NCI-H2029 (cell line): ENCODE measurements around the gene SFSWAP.
"Not testable (repeated sequence)": the region's sequence is repeated elsewhere in the genome, so short reads cannot be mapped to it uniquely, and the experiment has no call there.

Source experiments
- DNase-seq: peaks from one replicate; lab custom pipeline; 2025; lab: John Stamatoyannopoulos, UW

Gene SFSWAP

DNA sequence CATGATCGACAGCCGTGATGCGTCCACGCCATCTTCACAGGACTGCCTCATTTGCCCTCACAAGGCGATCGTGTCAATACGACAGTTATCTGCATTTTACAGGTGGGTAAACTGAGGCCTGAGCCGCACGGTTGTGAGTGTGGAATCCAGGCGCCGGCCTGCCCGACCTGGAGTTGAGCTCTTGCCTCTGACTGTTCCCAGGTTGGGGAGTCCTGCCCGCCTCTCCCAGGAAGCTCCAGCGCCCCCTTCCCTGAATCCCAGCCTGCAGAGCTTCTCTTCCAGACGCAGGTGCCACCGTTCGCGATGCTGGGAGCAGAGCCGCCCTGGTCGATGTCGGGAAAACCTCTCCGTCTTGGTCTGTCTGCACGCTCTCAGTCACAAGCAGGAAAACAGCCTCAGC is 31.1 kb upstream of the SFSWAP start:
- DNase-seq = not testable (repeated sequence)

DNA sequence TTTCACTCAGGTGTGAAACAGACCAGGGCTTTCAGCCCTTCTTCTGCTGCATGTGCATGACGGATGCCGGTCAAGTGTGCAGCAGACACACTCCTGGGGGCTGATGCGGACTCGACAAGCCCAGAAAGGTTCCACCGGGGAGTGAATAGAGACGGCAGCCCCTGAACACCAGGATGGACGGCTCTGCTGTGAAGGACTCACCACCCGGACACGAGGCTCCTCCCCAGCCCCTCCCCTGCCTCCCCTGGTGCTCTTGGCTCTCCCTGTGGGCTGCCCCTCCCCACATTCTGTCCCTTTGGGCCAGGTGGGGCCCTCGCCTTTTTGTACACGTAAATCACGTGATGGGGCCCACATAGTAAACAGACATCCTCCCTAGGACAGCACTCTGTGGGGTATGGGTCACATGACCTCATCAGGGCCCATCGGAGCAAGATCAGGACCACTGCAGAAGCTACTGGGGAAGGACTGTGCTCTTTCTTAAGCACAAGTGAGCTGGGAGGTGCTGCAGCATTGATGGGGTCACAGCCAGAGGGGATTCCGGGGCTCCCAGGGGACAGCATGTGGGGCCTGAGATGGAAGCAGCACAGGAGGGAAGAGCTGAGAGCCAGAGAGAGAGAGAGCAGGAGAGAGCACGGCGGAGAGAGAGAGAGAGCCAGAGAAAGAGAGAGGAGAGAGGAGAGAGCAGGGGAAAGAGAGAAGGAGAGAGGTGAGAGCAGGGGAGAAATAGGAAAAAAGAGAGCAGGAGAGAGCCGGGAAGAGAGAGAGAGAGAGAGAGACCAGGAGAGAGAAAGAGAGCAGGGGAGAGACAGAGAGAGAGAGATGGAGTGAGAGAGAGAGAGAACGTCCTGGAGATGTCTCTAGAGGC is 30.3 kb upstream of the SFSWAP start:
- DNase-seq = not testable (repeated sequence)

DNA sequence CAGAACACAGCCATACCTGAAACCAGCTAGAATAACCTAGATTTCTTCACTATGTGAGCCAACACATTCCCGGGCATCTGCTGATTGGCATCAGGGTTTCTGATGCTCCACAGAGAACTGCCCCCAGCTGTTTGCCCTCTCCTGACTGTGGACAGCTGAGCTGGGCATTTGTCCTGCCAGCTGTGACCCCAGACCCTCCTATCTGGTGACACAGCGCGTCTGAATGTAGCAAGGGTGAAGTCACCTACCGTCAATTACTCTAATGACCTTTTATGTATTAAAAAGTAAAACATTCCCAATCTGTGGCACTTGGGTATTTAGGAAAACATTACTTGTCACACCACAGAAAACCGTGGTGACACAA is 29.7 kb upstream of the SFSWAP start:
- no peak for DNase-seq

DNA sequence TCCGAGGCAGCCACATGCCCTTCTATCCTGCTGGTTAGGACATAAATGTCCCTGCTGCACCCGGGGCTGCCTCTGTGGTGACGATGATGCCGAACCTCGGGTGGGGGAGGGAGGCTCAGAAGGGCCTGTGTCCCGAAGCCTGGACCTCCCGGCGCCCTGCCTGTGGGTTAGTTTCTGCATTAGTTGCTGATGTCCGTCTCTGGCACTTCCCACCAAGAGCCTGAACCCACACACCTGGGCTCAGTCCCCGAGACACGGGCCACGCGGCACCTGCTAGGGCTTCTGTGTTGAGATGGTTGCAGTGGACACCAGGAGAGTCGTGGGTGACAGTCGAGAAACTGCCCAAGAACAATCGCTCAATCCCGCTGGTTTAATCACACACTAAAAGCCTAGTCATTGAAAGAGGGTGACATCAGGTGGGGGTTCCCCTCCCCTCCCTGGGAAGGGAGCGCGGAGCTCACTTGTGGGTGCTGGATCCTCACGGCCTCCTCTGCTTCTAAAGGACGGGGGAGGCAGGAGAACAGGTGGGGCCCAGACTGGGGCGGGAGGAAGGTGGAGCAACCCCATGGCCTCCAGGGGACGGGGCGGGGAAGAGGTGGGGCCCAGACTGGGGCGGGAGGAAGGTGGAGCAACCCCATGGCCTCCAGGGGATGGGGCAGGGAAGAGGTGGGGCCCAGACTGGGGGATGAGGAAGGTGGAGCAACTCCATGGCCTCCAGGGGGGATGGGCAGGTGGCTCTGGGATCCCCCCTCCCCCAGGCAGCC is 29.0 kb upstream of the SFSWAP start:
- DNase-seq = not testable (repeated sequence)

DNA sequence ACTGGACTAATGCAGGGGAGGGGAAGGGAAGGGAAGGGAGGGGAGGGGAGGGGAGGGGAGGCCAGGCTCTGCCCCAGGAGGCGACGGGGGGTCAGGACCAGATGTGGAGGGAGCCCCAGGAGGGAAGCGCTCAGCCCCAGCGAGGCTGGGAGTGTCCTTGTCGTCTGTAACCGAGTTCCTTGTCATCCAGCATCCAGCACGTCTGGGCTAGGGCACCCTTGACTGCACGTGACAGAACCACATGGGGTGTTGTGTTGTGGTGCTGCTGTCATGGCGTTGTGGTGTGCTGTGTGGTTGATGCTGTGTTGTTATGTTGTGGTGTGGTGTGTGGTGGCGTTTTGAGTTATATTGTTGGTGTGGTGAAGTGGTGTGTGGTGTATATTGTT is 28.4 kb upstream of the SFSWAP start:
- DNase-seq = no peak

DNA sequence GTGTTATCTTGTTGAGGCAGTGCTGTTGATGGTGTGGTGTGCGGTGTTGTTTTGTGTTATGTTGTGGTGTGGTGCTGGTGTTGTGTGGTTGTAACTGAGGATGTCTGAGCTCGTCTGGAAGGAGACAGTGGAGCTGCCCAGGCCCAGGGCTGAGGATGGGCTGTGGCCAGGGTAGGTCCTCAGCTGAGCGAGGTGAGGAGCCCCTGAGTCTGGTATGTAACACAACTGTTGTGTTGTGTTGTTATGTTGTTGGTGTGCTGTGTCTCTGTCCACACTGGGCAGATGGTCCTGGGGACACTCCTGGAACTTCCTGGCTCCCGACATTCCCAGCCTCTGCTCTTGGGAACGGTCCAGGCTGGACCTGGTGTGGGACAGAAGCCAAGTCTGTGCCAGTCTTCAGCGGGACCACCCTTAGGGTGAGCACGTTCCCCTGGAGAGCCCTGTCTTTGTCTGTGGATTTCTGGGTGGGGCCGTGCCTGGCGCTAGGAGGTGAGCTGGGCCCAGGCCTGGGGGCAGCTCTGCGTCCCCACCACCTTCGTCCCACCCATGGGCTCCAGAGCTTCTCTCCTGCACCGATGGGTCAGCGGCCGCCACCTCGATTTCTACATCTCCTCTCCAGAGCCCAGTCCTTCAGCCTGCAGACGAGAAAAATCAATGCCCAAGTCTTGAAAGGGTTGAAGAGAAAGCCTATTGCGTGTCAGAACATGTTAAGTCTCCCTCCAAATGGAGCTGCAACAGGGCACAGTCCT is 27.4 kb upstream of the SFSWAP start:
- DNase-seq = no peak

DNA sequence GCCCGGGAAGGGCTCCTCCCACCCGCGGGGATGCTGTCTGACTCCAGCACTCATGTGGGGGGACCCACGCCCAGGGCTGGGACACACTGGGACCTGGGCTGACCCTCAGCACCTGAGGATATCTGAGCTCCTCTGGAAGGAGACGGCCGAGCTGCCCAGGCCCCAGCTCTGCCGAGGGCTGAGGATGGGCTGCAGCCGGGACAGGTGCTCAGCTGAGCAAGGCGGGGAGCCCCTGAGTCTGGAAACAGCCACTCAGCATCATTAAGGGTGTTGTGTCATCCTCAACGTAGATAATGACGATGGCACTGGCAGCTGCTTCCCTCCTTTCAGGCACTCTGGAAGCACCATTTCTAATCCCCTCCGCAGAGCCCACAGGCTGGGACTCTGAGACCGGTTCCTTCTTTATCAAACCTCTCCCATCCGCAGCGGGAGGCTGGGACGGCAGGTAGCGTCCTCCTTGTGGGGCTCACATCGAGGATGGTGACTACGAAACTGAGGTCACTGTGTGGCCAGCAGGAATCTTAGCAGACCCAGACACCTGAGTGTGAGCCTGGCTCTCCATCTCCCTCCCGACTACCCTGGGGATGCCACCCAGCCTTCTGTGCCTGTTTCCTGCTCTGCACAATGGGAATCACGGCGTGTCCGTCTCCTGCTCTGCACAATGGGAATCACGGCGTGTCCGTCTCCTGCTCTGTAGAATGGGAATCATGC is 26.7 kb upstream of the SFSWAP start:
- DNase-seq = no peak

DNA sequence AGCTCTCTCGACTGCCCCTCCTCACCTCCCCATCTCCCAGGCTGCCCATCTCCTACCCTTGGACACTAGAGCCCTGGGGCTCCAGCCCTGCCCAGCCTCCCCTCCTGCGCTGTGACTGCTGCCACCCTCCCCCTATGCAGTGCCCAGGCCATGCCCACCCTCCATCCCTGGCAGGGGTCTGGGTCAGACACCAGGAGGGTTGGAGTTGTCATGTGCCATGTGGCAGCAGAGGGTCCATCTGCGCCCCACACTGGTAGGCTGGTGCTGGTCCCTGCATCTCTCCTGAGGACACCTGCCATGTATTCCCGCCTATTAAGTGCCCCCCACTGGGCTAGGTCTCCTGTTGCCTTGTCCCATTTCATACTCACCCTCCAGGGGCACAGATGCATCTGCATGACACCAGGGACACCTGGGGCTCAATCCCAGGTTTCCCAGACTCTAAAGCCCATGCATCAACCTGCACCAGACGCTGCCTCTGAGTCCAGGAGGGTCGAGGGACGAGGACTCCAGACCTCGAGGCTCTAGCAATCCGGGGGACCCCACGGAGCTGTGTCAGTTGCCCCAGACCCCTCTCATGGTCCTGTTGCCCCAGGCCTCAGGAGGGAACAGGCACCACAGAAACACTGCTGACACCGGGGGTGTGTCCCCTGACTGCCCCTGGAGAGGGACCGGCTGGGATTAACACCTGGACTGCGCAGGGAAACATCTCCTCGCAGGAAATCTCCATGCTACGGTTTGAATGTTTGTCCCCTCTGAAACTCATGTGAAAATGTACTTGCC is 23.4 kb upstream of the SFSWAP start:
- no peak for DNase-seq

DNA sequence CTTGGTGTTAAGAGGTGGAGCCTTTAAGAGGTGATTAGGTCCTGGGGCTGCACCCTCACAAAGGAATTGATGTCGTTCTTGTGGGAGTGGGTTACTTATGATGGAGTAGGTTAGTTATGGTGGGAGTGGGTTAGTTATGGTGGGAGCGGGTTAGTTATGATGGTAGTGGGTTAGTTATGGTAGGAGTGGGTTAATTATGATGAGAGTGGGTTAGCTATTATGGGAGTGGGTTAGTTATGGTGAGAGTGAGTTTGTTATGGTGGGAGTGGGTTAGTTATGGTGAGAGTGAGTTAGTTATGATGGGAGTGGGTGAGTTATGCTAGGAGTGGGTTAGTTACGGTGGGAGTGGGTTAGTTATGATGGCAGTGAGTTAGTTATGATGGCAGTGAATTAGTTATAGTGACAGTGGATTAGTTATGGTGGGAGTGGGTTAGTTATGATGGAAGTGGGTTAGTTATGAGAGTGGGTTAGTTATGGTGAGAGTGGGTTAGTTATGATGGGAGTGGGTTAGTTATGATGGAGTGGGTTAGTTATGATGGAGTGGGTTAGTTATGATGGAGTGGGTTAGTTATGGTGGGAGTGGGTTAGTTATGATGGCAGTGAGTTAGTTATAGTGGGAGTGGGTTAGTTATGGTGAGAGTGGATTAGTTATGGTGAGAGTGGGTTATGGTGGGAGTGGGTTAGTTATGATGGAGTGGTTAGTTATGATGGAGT is 22.6 kb upstream of the SFSWAP start:
- no peak for DNase-seq

DNA sequence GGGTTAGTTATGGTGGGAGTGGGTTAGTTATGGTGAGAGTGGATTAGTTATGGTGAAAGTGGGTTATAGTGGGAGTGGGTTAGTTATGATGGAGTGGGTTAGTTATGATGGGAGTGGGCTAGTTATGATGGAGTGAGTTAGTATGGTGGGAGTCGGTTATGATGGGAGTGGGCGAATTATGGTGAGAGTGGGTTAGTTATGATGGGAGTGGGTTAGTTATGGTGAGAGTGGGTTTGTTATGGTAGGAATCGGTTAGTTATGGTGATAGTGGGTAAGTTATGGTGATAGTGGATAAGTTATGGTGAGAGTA is 22.1 kb upstream of the SFSWAP start:
- DNase-seq = no peak

DNA sequence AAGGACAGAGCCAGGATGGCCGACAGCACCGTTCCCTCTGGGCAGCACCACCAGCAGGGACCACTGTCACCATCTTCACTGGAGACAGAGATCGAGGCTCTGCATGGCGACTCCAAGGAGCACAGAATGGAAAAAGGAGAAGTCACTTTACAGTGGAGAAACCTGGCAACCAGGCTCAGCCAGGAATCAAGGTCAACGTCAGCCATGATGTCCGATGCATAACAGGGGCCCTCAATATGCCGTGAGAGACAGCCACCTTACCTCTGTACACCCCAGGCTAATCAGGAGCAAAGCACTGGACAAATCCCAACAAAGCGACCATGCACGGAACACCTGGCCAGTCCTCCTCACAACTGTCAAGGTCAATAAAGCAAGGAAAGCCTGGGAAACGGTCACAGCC is 20.6 kb upstream of the SFSWAP start:
- DNase-seq = no peak

DNA sequence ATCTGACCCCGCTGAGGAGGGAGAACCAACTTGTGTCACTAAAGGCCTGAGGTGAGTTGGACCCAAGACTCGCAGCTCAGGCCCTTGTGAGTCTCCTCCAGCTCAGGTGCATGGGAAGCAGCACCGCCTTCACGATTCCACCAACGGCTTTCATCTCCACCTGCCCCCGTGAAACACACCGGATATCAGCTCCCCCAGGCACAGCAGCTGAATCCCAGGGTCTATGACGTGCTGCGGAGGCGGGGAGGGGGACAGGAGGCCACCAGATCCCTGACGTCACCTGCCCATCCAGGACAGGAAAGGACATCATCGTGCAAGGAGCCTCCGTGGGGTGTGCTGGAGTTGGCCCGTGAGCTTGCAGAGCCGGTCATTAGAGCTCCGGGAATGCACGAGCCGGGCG is 18.5 kb upstream of the SFSWAP start:
- DNase-seq = no peak

DNA sequence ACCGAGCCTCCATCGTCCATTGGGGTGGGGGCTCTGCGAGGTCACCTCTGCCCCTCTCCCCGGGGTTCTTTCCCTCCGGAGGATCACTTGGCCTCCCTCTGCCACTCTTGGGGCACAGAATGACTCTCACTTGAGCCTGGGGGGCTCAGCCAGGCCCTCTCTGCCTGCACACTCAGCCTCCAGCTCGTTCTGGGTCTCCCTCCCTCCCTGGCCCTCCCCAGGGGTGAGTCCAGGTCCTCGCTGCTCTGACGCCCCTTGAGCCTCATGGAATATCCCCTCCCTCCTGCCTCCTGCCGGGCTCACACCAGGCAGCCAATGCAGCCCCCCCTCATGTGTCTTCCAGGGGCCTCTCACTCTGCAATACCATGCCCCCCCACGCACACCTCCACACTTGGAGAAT is 17.7 kb upstream of the SFSWAP start:
- DNase-seq = no peak

DNA sequence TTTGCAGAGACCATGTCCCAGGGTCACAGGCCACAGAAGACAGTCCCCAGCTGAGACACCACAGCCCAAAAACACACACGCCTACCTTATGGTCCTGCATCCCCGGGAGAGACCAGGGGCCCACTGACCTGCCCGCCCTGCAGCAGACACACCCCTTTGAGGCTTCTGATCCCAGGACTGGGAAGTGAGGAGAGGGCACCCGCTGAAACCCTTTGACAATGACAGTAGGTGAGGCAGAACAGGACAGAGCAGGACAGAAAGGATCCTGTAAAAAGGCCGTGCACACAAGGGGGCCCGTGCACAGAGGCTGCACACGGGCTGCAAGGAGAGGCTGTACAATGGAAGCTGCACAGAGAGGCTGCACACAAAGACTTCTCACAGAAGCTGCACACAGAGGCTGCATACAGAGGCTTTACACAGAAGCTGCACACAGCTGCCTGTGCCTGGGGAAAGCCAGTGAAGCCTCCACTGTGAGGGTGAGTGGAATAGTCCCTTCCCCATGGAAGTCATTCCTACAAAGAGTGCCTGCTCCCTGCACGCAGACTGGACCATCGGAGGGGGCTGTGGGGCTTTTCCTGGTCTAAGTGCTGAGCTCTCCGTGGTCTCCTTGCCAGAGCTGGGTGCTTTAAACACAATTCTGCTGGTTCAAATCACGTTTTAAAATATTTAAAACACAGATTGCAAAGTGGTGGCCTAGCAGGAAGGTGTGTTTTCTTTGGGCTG is 16.6 kb upstream of the SFSWAP start:
- no peak for DNase-seq

DNA sequence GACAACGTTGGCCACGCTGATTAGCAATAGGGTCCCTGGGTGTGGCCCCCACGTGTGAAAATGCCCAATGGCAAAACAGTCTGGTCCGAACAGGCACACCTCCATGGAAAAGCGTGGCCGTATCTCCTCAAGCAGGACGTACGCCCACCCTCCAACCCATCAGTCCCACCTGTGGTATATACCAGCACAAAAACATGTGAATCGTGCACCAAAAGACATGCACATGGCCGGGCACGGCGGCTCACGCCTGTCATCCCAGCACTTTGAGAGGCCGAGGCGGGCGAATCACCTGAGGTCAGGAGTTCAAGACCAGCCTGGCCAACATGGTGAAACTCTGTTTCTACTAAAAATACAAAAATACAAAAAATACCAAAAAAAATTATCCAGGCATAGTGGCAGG is 14.9 kb upstream of the SFSWAP start:
- no peak for DNase-seq

DNA sequence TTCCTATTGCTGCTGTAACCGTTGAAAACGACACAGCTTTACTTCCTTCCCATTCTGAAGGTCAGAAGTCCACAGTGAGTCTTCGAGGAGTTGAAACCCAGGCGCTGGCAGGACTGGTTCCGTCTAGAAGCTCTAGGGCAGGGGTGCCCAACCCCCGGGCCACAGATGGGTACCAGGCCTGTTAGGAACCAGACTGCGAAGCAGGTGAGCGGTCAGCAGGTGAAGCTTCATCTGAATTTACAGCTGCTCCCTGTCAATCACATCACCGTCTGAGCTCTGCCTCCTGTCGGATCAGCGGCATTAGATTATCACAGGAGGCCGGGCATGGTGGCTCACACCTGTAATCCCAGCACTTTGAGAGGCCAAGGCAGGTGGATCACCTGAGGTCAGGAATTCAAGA is 12.6 kb upstream of the SFSWAP start:
- DNase-seq = no peak

DNA sequence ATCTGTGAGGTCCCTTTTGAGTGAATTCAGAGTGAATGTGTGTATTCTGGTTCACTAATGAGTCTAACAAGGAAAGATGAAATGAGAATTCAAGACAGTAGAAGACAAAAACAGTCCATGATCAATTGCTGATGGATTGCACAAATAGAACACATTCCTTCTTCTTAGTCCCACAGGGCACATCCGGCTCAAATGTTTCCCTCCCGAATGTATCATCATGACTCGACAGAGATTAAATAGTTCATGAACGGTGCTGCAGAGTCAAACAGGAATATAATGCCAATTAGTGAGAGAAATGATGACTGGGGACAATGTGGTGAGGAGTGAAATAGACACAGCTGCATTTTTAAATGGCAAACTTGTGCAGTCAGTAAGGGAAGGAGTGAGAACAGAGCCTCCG is 11.5 kb upstream of the SFSWAP start:
- no peak for DNase-seq

DNA sequence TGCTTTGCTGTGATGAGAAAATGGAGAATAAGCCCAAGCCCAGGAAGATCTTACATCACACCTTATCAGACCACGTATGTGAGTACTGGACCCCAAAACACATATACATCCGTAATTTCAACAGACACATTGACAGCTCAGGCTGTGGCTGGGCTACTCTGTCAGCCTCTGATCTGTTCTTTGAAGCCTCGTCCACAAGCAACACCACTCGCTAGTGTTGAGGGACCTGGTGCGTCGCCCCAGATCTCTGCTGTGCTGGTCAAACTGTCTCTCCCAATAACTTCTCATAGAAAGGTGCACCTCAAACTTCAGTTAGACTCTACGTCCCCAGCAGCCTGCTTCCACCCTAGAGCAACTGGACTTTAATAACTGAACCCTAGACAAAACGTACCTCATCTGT is 10.6 kb upstream of the SFSWAP start:
- DNase-seq = no peak

DNA sequence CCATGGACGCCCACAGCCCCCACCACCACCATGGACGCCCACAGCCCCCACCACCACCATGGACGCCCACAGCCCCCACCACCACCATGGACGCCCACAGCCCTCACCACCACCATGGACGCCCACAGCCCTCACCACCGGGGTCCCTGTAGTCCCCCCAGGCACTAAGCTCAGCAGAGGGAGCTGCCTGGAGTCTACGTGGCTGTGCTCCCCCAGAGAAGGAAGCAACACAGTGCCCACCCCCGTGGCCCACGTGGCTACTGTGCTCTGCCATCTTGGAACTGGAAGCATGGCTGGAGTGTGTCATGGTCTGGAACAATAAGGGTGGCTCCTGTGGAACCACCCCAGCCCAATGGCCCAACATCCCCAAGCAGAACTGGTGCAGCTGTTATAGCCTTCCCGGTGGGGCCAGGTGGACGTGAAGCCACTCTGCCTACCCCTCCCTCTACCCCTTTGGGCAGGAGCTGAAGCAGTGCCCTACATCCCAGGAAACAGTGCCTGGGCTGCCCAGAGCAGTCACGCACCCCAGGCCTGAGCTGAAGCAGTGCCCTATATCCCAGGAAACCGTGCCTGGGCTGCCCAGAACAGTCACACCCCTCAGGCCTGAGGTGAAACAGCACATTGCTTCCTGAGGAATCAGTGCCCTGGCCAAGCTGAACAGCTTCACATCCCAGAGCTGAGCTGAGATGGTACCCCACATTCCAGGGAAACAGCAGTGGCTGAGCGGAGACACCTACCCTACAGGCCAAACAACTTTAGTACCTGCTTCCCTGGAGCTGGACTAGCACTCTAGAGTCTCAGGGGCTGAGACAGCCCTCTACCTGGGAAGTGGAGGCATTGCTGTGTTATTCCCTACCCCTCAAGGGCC is 9.0 kb upstream of the SFSWAP start:
- no peak for DNase-seq

DNA sequence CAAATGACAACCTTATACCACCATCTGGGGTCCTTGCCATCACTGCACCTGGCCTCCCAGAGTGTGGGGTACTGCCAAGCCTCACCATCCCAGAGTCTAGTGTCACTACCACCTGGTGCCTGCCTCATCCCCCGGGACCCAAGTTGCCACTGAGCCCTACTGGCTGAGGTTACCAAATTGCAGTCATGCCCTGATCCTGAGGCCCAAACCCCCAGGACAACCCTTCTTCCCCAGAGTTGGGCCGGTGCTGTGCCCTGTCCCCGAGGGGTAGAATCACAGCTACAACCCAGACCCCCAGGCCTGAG is 8.4 kb upstream of the SFSWAP start:
- DNase-seq = no peak
